Retinal pigment epithelial cell (primary cell): ENCODE results near the gene POFUT2.

ENCODE experiments used
- DNase-seq: peaks from one replicate; pipeline ENCODE4 v3.0.0-alpha.2; 2010; ENCODE audit warnings: low read depth
- H3K4me3 ChIP-seq: 2 replicates; pipeline ENCODE4 v1.5.1; 2011; ENCODE audit warnings: mild to moderate bottlenecking, low read length, control low read depth, moderate library complexity
- CTCF ChIP-seq: conservative IDR thresholded peaks from 2 replicates; pipeline ENCODE4 v1.5.1; 2011; ENCODE audit warnings: low read depth, low read length, control low read depth, inconsistent platforms

The POFUT2 gene

GRCh38 chr21:45253180-45253579, 34.5 kb downstream of the POFUT2 start:
- no peak overlapping the region for H3K4me3 ChIP-seq
- no peak for DNase-seq
- TF ChIP-seq CTCF = no peak

GRCh38 chr21:45252448-45252925, 35.2 kb downstream of the POFUT2 start:
- no peak for DNase-seq
- TF ChIP-seq CTCF = no peak
- no peak overlapping the region for H3K4me3 ChIP-seq

GRCh38 chr21:45251635-45252447, 35.9 kb downstream of the POFUT2 start:
- DNase-seq = no peak
- no peak for TF ChIP-seq CTCF
- no peak overlapping the region for H3K4me3 ChIP-seq

GRCh38 chr21:45250914-45251634, 36.6 kb downstream of the POFUT2 start:
- H3K4me3 ChIP-seq = no peak overlapping the region
- DNase-seq = no peak
- TF ChIP-seq CTCF = no peak

- no peak overlapping the region for H3K4me3 ChIP-seq
- DNase-seq = no peak
- no peak for TF ChIP-seq CTCF
These were observed 37.4 kb downstream of the POFUT2 start for GRCh38 chr21:45250272-45250671.

- no peak for DNase-seq
- no peak for TF ChIP-seq CTCF
- no peak overlapping the region for H3K4me3 ChIP-seq
These were observed 38.1 kb downstream of the POFUT2 start for GRCh38 chr21:45249626-45250025.

GRCh38 chr21:45248893-45249381, 38.8 kb downstream of the POFUT2 start:
- H3K4me3 ChIP-seq = peak overlapping the region; percentile 2
- DNase-seq = no peak
- no peak for TF ChIP-seq CTCF
